HEK293 (cell line): Measurements from ENCODE around the gene ZNF646.

Source experiments
- GLI4 ChIP-seq: fragments of 450-650 bp; formaldehyde crosslinking; IDR thresholded peaks from 2 replicates; pipeline ENCODE4 v1.5.1; 2016; ENCODE audit warnings: missing biosample characterization, missing genetic modification characterization
- KLF1 ChIP-seq: fragments of 450-650 bp; formaldehyde crosslinking; IDR thresholded peaks from 2 replicates; pipeline ENCODE4 v1.5.1; 2016; ENCODE audit warnings: missing biosample characterization, missing genetic modification characterization
- KLF8 ChIP-seq: fragments of 450-650 bp; formaldehyde crosslinking; IDR thresholded peaks from 2 replicates; pipeline ENCODE4 v1.5.1; 2016; ENCODE audit warnings: missing biosample characterization, missing genetic modification characterization
- ZBTB1 ChIP-seq: fragments of 450-650 bp; formaldehyde crosslinking; IDR thresholded peaks from 2 replicates; pipeline ENCODE4 v1.5.1; 2016; ENCODE audit warnings: missing biosample characterization, missing genetic modification characterization
- ZBTB10 ChIP-seq: fragments of 450-650 bp; formaldehyde crosslinking; IDR thresholded peaks from 2 replicates; pipeline ENCODE4 v1.5.1; 2016; ENCODE audit warnings: missing biosample characterization, missing genetic modification characterization
- ZBTB11 ChIP-seq: fragments of 450-650 bp; formaldehyde crosslinking; conservative IDR thresholded peaks from 2 replicates; pipeline ENCODE4 v1.5.1; 2016; ENCODE audit warnings: low read depth, missing biosample characterization, missing genetic modification characterization
- ZBTB44 ChIP-seq: fragments of 450-650 bp; IDR thresholded peaks from 2 replicates; pipeline ENCODE4 v1.5.1; 2018; ENCODE audit warnings: missing biosample characterization, mild to moderate bottlenecking, missing genetic modification characterization
- ZBTB7A ChIP-seq: fragments of 450-650 bp; formaldehyde crosslinking; IDR thresholded peaks from 2 replicates; pipeline ENCODE4 v1.5.1; 2016; ENCODE audit warnings: low read depth, missing biosample characterization, missing genetic modification characterization
- ZNF2 ChIP-seq: fragments of 450-650 bp; formaldehyde crosslinking; IDR thresholded peaks from 2 replicates; pipeline ENCODE4 v1.5.1; 2016; ENCODE audit warnings: missing biosample characterization, missing genetic modification characterization
- ZNF302 ChIP-seq: fragments of 450-650 bp; formaldehyde crosslinking; IDR thresholded peaks from 2 replicates; pipeline ENCODE4 v1.5.1; 2016; ENCODE audit warnings: missing biosample characterization, missing genetic modification characterization, low read depth
- ZNF423 ChIP-seq: fragments of 450-650 bp; formaldehyde crosslinking; IDR thresholded peaks from 2 replicates; pipeline ENCODE4 v1.5.1; 2016; ENCODE audit warnings: missing biosample characterization, missing genetic modification characterization
- ZNF426 ChIP-seq: fragments of 450-650 bp; formaldehyde crosslinking; IDR thresholded peaks from 2 replicates; pipeline ENCODE4 v1.5.1; 2017; ENCODE audit warnings: missing biosample characterization, missing genetic modification characterization, mild to moderate bottlenecking, inconsistent platforms, moderate library complexity
- ZNF48 ChIP-seq: fragments of 450-650 bp; formaldehyde crosslinking; IDR thresholded peaks from 2 replicates; pipeline ENCODE4 v1.5.1; 2016; ENCODE audit warnings: missing biosample characterization, missing genetic modification characterization
- ZNF521 ChIP-seq: fragments of 450-650 bp; formaldehyde crosslinking; IDR thresholded peaks from 2 replicates; pipeline ENCODE4 v1.5.1; 2017; ENCODE audit warnings: missing biosample characterization, mild to moderate bottlenecking, missing genetic modification characterization
- ZNF530 ChIP-seq: fragments of 450-650 bp; formaldehyde crosslinking; IDR thresholded peaks from 2 replicates; pipeline ENCODE4 v1.5.1; 2016; ENCODE audit warnings: low read depth, missing biosample characterization, missing genetic modification characterization
- ZNF549 ChIP-seq: fragments of 450-650 bp; IDR thresholded peaks from 2 replicates; pipeline ENCODE4 v1.5.1; 2018; ENCODE audit warnings: missing biosample characterization, missing genetic modification characterization, mild to moderate bottlenecking, inconsistent platforms, moderate library complexity
- ZNF580 ChIP-seq: fragments of 450-650 bp; formaldehyde crosslinking; IDR thresholded peaks from 2 replicates; pipeline ENCODE4 v1.5.1; 2016; ENCODE audit warnings: missing biosample characterization, missing genetic modification characterization
- ZNF596 ChIP-seq: fragments of 450-650 bp; IDR thresholded peaks from 2 replicates; pipeline ENCODE4 v1.5.0; 2018; ENCODE audit warnings: missing biosample characterization, mild to moderate bottlenecking, missing genetic modification characterization, moderate library complexity
- ZNF624 ChIP-seq: fragments of 450-650 bp; formaldehyde crosslinking; IDR thresholded peaks from 2 replicates; pipeline ENCODE4 v1.5.1; 2017; ENCODE audit warnings: missing biosample characterization, missing genetic modification characterization
- ZNF654 ChIP-seq: fragments of 450-650 bp; formaldehyde crosslinking; IDR thresholded peaks from 2 replicates; pipeline ENCODE4 v1.5.1; 2016; ENCODE audit warnings: low read depth, missing biosample characterization, missing genetic modification characterization
- ZNF707 ChIP-seq: fragments of 450-650 bp; formaldehyde crosslinking; IDR thresholded peaks from 2 replicates; pipeline ENCODE4 v1.5.1; 2016; ENCODE audit warnings: missing biosample characterization, missing genetic modification characterization
- ZNF76 ChIP-seq: fragments of 450-650 bp; formaldehyde crosslinking; IDR thresholded peaks from 2 replicates; pipeline ENCODE4; 2016; ENCODE audit warnings: low read depth, missing biosample characterization, missing genetic modification characterization, borderline replicate concordance
- ZSCAN16 ChIP-seq: fragments of 450-650 bp; formaldehyde crosslinking; IDR thresholded peaks from 2 replicates; pipeline ENCODE4 v1.5.1; 2016; ENCODE audit warnings: missing biosample characterization, missing genetic modification characterization
- ZSCAN18 ChIP-seq: fragments of 450-650 bp; formaldehyde crosslinking; IDR thresholded peaks from 2 replicates; pipeline ENCODE4 v1.5.1; 2016; ENCODE audit warnings: missing biosample characterization, missing genetic modification characterization
- ZSCAN30 ChIP-seq: fragments of 450-650 bp; IDR thresholded peaks from 2 replicates; pipeline ENCODE4 v1.5.1; 2018; ENCODE audit warnings: missing biosample characterization, mild to moderate bottlenecking, missing genetic modification characterization, moderate library complexity

The ZNF646 gene

GRCh38 chr16:31108035-31108793 lies 34.0 kb downstream of the ZNF646 start, which contains the start of gene BCKDK (continued):
- TF ChIP-seq ZBTB11 (tag by site-specific recombination) (no peak; the same call in 1 of the 2 replicates), ZNF2 (tag by site-specific recombination) (no peak), ZNF302 (tag by site-specific recombination) (no peak), ZSCAN18 (tag by site-specific recombination) (no peak), ZSCAN16 (tag by site-specific recombination) (no peak), GLI4 (tag by site-specific recombination) (no peak), ZNF624 (tag by site-specific recombination) (no peak), ZNF530 (no peak), ZSCAN30 (tag by site-specific recombination) (peak; percentile 73; the same call in 1 of the 2 replicates), ZNF48 (no peak), ZBTB1 (no peak), ZNF426 (no peak), ZNF521 (tag by site-specific recombination) (no peak), ZBTB7A (tag by site-specific recombination) (no peak), ZNF76 (tag by site-specific recombination) (peak; percentile 90), ZNF596 (tag by site-specific recombination) (no peak), ZBTB44 (tag by site-specific recombination) (no peak), ZNF423 (tag by site-specific recombination) (no peak), ZNF580 (tag by site-specific recombination) (no peak), KLF8 (tag by site-specific recombination) (peak; percentile 80), KLF1 (peak; percentile 81; the same call in 1 of the 2 replicates), ZNF707 (tag by site-specific recombination) (no peak), ZNF549 (tag by site-specific recombination) (no peak), ZNF654 (tag by site-specific recombination) (no peak), ZBTB10 (tag by site-specific recombination) (no peak)
